ENCODE results near the gene RUBCNL.

DNA sequence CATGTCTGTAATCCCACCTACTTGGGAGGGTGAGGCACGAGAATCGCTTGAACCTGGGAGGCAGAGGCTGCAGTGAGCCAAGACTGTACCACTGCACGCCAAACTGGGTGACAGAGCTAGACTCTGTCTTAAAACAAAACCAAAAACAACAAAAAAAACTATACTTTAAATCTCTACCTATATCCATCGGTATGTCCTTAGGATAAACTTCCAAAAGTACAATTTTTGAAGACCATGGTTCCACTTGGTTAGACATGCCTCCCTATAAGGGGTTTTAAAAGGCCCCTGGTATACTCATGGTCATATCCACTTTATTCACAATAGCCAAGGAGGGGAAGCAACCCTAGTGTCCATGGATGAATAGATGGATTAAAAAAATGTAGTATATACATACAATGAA lies 39.8 kb downstream of the RUBCNL start:
- TF ChIP-seq, protein P1, sequence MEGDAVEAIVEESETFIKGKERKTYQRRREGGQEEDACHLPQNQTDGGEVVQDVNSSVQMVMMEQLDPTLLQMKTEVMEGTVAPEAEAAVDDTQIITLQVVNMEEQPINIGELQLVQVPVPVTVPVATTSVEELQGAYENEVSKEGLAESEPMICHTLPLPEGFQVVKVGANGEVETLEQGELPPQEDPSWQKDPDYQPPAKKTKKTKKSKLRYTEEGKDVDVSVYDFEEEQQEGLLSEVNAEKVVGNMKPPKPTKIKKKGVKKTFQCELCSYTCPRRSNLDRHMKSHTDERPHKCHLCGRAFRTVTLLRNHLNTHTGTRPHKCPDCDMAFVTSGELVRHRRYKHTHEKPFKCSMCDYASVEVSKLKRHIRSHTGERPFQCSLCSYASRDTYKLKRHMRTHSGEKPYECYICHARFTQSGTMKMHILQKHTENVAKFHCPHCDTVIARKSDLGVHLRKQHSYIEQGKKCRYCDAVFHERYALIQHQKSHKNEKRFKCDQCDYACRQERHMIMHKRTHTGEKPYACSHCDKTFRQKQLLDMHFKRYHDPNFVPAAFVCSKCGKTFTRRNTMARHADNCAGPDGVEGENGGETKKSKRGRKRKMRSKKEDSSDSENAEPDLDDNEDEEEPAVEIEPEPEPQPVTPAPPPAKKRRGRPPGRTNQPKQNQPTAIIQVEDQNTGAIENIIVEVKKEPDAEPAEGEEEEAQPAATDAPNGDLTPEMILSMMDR (conservative IDR thresholded peaks at IDR 0.05; ENCODE audit: low read depth in 2 of 2), result no peak
- TF ChIP-seq POLR2AphosphoS5 (IDR thresholded peaks at IDR 0.05; ENCODE audit: low read depth) (no peak), JUNB (IDR thresholded peaks at IDR 0.05; ENCODE audit: unreplicated experiment) (no peak), EZH2phosphoT487 (IDR thresholded peaks at IDR 0.05; ENCODE audit: unreplicated experiment) (no peak)
- TF ChIP-seq, protein P2, sequence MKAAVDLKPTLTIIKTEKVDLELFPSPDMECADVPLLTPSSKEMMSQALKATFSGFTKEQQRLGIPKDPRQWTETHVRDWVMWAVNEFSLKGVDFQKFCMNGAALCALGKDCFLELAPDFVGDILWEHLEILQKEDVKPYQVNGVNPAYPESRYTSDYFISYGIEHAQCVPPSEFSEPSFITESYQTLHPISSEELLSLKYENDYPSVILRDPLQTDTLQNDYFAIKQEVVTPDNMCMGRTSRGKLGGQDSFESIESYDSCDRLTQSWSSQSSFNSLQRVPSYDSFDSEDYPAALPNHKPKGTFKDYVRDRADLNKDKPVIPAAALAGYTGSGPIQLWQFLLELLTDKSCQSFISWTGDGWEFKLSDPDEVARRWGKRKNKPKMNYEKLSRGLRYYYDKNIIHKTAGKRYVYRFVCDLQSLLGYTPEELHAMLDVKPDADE (IDR thresholded peaks at IDR 0.05), result no peak
- TF ChIP-seq, protein P3, sequence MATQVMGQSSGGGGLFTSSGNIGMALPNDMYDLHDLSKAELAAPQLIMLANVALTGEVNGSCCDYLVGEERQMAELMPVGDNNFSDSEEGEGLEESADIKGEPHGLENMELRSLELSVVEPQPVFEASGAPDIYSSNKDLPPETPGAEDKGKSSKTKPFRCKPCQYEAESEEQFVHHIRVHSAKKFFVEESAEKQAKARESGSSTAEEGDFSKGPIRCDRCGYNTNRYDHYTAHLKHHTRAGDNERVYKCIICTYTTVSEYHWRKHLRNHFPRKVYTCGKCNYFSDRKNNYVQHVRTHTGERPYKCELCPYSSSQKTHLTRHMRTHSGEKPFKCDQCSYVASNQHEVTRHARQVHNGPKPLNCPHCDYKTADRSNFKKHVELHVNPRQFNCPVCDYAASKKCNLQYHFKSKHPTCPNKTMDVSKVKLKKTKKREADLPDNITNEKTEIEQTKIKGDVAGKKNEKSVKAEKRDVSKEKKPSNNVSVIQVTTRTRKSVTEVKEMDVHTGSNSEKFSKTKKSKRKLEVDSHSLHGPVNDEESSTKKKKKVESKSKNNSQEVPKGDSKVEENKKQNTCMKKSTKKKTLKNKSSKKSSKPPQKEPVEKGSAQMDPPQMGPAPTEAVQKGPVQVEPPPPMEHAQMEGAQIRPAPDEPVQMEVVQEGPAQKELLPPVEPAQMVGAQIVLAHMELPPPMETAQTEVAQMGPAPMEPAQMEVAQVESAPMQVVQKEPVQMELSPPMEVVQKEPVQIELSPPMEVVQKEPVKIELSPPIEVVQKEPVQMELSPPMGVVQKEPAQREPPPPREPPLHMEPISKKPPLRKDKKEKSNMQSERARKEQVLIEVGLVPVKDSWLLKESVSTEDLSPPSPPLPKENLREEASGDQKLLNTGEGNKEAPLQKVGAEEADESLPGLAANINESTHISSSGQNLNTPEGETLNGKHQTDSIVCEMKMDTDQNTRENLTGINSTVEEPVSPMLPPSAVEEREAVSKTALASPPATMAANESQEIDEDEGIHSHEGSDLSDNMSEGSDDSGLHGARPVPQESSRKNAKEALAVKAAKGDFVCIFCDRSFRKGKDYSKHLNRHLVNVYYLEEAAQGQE (IDR thresholded peaks at IDR 0.05; ENCODE audit: unreplicated experiment), result no peak
